B cell (primary cell): ENCODE results near the gene KRTAP29-1. TPM values are rescaled to one million over a fixed set of nuclear protein-coding genes. Genes with fewer than 3 reads are reported as not detected.

ENCODE experiments used
- ATAC-seq: fragments of 200-7000 bp; cut with Tn5 transposase; one replicate; pipeline ENCODE4 v1.10.0; 2021; ENCODE audit warnings: low read depth, mild to moderate bottlenecking, moderate number of reproducible peaks, moderate library complexity
- CTCF ChIA-PET: fragments of 350-600 bp; sonication (Branson Sonifier 250); formaldehyde crosslinking; loops from one replicate; lab custom pipeline; 2021; ENCODE audit warnings: antibody characterized with exemption, inconsistent platforms; lab: Charles Lee
- POLR2A ChIA-PET: fragments of 350-600 bp; sonication (Branson Sonifier 250); formaldehyde crosslinking; loops from one replicate; lab custom pipeline; 2021; ENCODE audit warnings: antibody characterized with exemption; lab: Charles Lee
- DNase-seq: peaks from one replicate; pipeline ENCODE4 v3.0.0; 2013
- H2AFZ ChIP-seq: 2 replicates; pipeline ENCODE4 v1.6.1; 2012; ENCODE audit warnings: mild to moderate bottlenecking, low read depth, low read length; ENCODE audit not compliant: insufficient read depth, poor library complexity, severe bottlenecking
- H3K27ac ChIP-seq, 2 donors: 1 replicate in 1 of 2; 2 replicates in 1 of 2; pipeline ENCODE4 v1.5.1; 2012 to 2013; ENCODE audit warnings: low read length in 2 of 2, mild to moderate bottlenecking in 2 of 2, moderate library complexity in 1 of 2
- H3K27me3 ChIP-seq, 4 experiments: fragments of 200-600 bp in 1 of 4; sonication (generic) in 1 of 4; replicated peaks in 1 of 4; 1 replicate in 2 of 4; 2 replicates in 2 of 4; pipeline versions ENCODE4 v1.6.1 to v1.7.0; 2013 to 2016; ENCODE audit warnings: low read length in 3 of 4, mild to moderate bottlenecking in 2 of 4, mixed read lengths in 1 of 4, moderate library complexity in 1 of 4; ENCODE audit not compliant: insufficient read depth in 4 of 4, control insufficient read depth in 3 of 4; ENCODE audit errors: control extremely low read depth in 1 of 4
- H3K36me3 ChIP-seq, 2 experiments: replicated peaks in 1 of 2; 1 replicate in 1 of 2; 2 replicates in 1 of 2; pipeline versions ENCODE4 v1.6.1 to v1.7.1; 2013; ENCODE audit warnings: low read length in 1 of 2; ENCODE audit not compliant: insufficient read depth in 2 of 2, control insufficient read depth in 1 of 2; ENCODE audit errors: control extremely low read depth in 1 of 2, extremely low read depth in 1 of 2
- H3K4me1 ChIP-seq, 2 donors: fragments of 200-600 bp in 1 of 2; sonication (generic) in 1 of 2; 1 replicate in 1 of 2; 2 replicates in 1 of 2; pipeline versions ENCODE4 v1.5.1 to v1.6.1; 2013 to 2017; ENCODE audit warnings: low read length in 2 of 2; ENCODE audit not compliant: control insufficient read depth in 2 of 2, insufficient read depth in 2 of 2
- H3K4me2 ChIP-seq: replicated peaks from 2 replicates; pipeline ENCODE3; 2012; ENCODE audit warnings: mild to moderate bottlenecking, low read depth, low read length; ENCODE audit not compliant: poor library complexity, severe bottlenecking
- H3K4me3 ChIP-seq, 5 experiments: fragments of 200-600 bp in 1 of 5; sonication (generic) in 1 of 5; 1 replicate in 3 of 5; 2 replicates in 2 of 5; pipeline versions ENCODE4 v1.5.1 to v1.7.0; 2011 to 2016; ENCODE audit warnings: low read length in 4 of 5, mild to moderate bottlenecking in 4 of 5, low read depth in 2 of 5, control low read depth in 1 of 5, moderate library complexity in 1 of 5; ENCODE audit not compliant: insufficient read depth in 1 of 5; ENCODE audit errors: control extremely low read depth in 1 of 5, extremely low read depth in 1 of 5
- H3K79me2 ChIP-seq: fragments of 200-600 bp; sonication (generic); one replicate; pipeline ENCODE4 v1.6.0; 2016; ENCODE audit warnings: low read length; ENCODE audit not compliant: control insufficient read depth, insufficient read depth
- H3K9ac ChIP-seq: fragments of 200-600 bp; sonication (generic); 2 replicates; pipeline ENCODE4 v1.6.1; 2017; ENCODE audit warnings: mild to moderate bottlenecking, low read length, moderate library complexity
- H3K9me3 ChIP-seq, 3 donors: one replicate each; pipeline versions ENCODE4 v1.6.1 to v1.7.1; 2013; ENCODE audit warnings: low read length in 2 of 3; ENCODE audit not compliant: control insufficient read depth in 2 of 3, insufficient read depth in 1 of 3; ENCODE audit errors: control extremely low read depth in 1 of 3
- H4K20me1 ChIP-seq: 2 replicates; pipeline ENCODE4 v1.6.0; 2012; ENCODE audit warnings: mild to moderate bottlenecking, low read length; ENCODE audit not compliant: insufficient read depth, control insufficient read depth, poor library complexity, severe bottlenecking
- H3K27ac Mint-ChIP-seq: one replicate; pipeline ENCODE4 v1.8.0; 2021; ENCODE audit warnings: mixed read lengths
- H3K27me3 Mint-ChIP-seq: one replicate; pipeline ENCODE4 v1.8.0; 2021; ENCODE audit warnings: mixed read lengths
- H3K4me1 Mint-ChIP-seq: one replicate; pipeline ENCODE4 v1.8.0; 2021; ENCODE audit warnings: mixed read lengths
- H3K4me3 Mint-ChIP-seq: one replicate; pipeline ENCODE4 v1.8.0; 2021; ENCODE audit warnings: mixed read lengths
- H3K9me3 Mint-ChIP-seq: one replicate; pipeline ENCODE4 v1.8.0; 2022; ENCODE audit warnings: mixed read lengths; ENCODE audit not compliant: insufficient read depth
- CTCF ChIP-seq: fragments of 200-600 bp; IDR thresholded peaks from one replicate; pipeline ENCODE4 v1.8.0; 2022; ENCODE audit warnings: antibody characterized with exemption, mild to moderate bottlenecking
- EZH2 ChIP-seq: IDR thresholded peaks from 2 replicates; pipeline ENCODE4 v1.6.1; 2012; ENCODE audit warnings: borderline replicate concordance, low read depth, mild to moderate bottlenecking, moderate library complexity, low read length; ENCODE audit not compliant: insufficient read depth, poor library complexity, severe bottlenecking
- WGBS: methylation state at CpG from one replicate; pipeline ENCODE4 v1.1.5; 2013; ENCODE audit warnings: missing lambda C conversion rate; ENCODE audit not compliant: insufficient coverage; 5-methylcytosine and 5-hydroxymethylcytosine counted together
- intact Hi-C: fragments of 100-400 bp; cut with micrococcal nuclease; formaldehyde crosslinking; loops from one replicate; pipeline ENCODE4 v1.10.0; 2022
- polyA plus RNA-seq: library from polyadenylated mRNA; depleted of rRNA; stranded (reverse); fragments of >200 nt; gene quantifications from 2 replicates; pipeline ENCODE4 v1.2.3, GENCODE V29; 2012
- total RNA-seq, 2 donors: library from RNA; stranded (reverse); fragments of 120-200 nt in 1 of 2; gene quantifications; 1 replicate in 1 of 2; 2 replicates in 1 of 2; pipeline versions ENCODE4 v1.2.3 to v1.2.4, GENCODE V29; 2013 to 2022

Gene KRTAP29-1
- total and polyA plus RNA-seq, 2 donors (not counting 1 experiment from before 2014, with no cell fraction given) = 0.43 TPM; not detected in 1

DNA sequence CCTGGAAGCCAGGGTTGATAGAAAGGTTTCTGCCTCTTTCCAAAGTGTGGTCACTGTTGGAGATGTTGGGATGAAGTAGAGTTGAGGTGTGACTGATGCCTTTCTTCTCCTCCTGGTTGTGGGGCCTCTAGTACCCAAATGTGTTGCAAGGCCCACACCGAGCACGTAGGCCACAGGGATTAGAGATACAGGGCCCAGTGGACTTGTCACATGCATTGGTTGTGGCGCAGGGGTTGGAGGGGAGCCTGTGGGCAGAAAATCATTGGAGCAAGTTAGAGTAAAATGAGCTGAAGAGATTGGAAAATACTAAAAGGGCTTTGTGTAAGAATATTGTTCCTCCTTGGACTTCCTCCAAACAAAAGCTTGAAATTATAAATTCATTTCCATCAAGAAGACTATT, 43.3 kb upstream of the KRTAP29-1 start:
- peaks cover 0 to 10% (median 0%) of the 10 kb centered on the region in 3 donors for H3K9me3 ChIP-seq
- no peaks in the 10 kb centered on the region for H3K36me3 ChIP-seq
- H3K27ac ChIP-seq = no peak overlapping the region
- WGBS = 100% methylated on average over 3 of the region's 3 CpGs
- intact Hi-C loops = no loop called here
- DNase-seq (no peak), ATAC-seq (no peak)
- no peak overlapping the region for H3K4me3 Mint-ChIP-seq
- H3K27ac Mint-ChIP-seq = no peak overlapping the region
- peaks cover 0 to 4% (median 0%) of the 10 kb centered on the region in 4 experiments for H3K27me3 ChIP-seq
- TF ChIP-seq CTCF (no peak), EZH2 (no peak)
- H3K27me3 Mint-ChIP-seq = peaks cover 15% of the 10 kb centered on the region
- ChIA-PET POLR2A (no interaction called here), CTCF (no interaction called here)
- H3K9me3 Mint-ChIP-seq = peaks cover 6% of the 10 kb centered on the region
- no peaks in the 10 kb centered on the region for H3K79me2 ChIP-seq
- no peaks in the 10 kb centered on the region for H3K4me1 Mint-ChIP-seq
- H4K20me1 ChIP-seq = no peaks in the 10 kb centered on the region
- no peak overlapping the region for H3K4me2 ChIP-seq
- no peak overlapping the region for H2AFZ ChIP-seq
- no peak overlapping the region for H3K9ac ChIP-seq
- no peak overlapping the region for H3K4me3 ChIP-seq
- no peaks in the 10 kb centered on the region for H3K4me1 ChIP-seq

DNA sequence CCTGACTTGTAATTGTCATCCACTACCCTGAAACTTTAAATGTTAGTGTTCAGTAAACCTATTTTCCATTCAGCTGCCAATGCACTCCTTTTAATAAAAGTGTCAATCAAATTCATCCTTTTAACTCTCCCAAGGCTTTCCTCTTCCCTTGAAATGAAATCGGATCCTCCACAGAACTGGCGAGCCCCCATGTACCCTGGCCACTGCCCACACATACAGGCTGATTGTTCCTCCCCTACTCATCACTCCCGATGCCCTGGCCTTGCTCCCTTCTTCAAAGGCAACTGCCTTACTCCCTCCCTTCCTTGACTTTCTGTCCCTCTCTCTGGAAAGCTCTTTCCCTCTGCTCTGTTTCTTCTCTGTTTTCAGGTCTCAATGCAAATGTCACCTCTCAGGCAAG, 40.4 kb upstream of the KRTAP29-1 start:
- ChIA-PET CTCF (no interaction called here), POLR2A (no interaction called here)
- Histone ChIP-seq H3K4me1 (peaks cover 0 to 11% of the 10 kb centered on the region in 2 donors), H3K79me2 (no peaks in the 10 kb centered on the region), H4K20me1 (no peaks in the 10 kb centered on the region), H2AFZ (no peak overlapping the region), H3K9me3 (peaks cover 0 to 10% (median 0%) of the 10 kb centered on the region in 3 donors), H3K4me3 (no peak overlapping the region), H3K27me3 (peaks cover 0 to 4% (median 0%) of the 10 kb centered on the region in 4 experiments), H3K4me2 (no peak overlapping the region), H3K9ac (no peak overlapping the region), H3K27ac (no peak overlapping the region), H3K36me3 (no peaks in the 10 kb centered on the region)
- Mint-ChIP-seq H3K27ac (no peak overlapping the region), H3K4me3 (no peak overlapping the region), H3K4me1 (peaks cover 4% of the 10 kb centered on the region), H3K9me3 (peaks cover 6% of the 10 kb centered on the region), H3K27me3 (peaks cover 15% of the 10 kb centered on the region)
- no peak for DNase-seq
- intact Hi-C loops = no loop called here
- WGBS = 88% methylated on average over 3 of the region's 3 CpGs
- no peak for ATAC-seq
- TF ChIP-seq EZH2 (no peak), CTCF (no peak)
